Activated CD4-positive, CD25-positive, alpha-beta regulatory T cell (primary cell): ENCODE results near the gene MED22.
A peak's percentile ranks its signal among the peaks of the same experiment; 100 is the strongest.

ENCODE experiments used
- DNase-seq, 4 experiments: peaks; one replicate each; lab custom pipeline; 2025; lab: John Stamatoyannopoulos, UW

The MED22 gene

GRCh38 chr9:133375724-133376654 lies 28.1 kb upstream of the MED22 start, which contains the start of the genes STKLD1 and SURF4:
STKLD1 (plus strand) TSS chr9:133376366; CDS start chr9:133376474, 108 bp downstream.
SURF4 (minus strand) TSS chr9:133376060; CDS start chr9:133375969, 91 bp downstream.
- DNase-seq, result peak; percentile 84 to 90 (median 88)

GRCh38 chr9:133375116-133375723 lies 27.3 kb upstream of the MED22 start:
- no peak for DNase-seq

GRCh38 chr9:133374612-133375115 lies 26.7 kb upstream of the MED22 start:
- no peak for DNase-seq

GRCh38 chr9:133372144-133372543 lies 24.2 kb upstream of the MED22 start:
- DNase-seq, result no peak

- DNase-seq, result peak in 3 of 4 experiments; percentile 33 to 57 (median 43)
Measured at GRCh38 chr9:133371261-133371711, 23.4 kb upstream of the MED22 start.

GRCh38 chr9:133370685-133371084 lies 22.8 kb upstream of the MED22 start:
- DNase-seq, result peak in 2 of 4 experiments; percentile 28 to 43

- DNase-seq, result no peak
Measured at GRCh38 chr9:133369933-133370332, 22.0 kb upstream of the MED22 start.

- DNase-seq, result no peak
Measured at GRCh38 chr9:133369422-133369821, 21.5 kb upstream of the MED22 start.

- DNase-seq, result no peak
Measured at GRCh38 chr9:133368249-133368881, 20.4 kb upstream of the MED22 start.

- no peak for DNase-seq
Measured at GRCh38 chr9:133367778-133368177, 19.8 kb upstream of the MED22 start.

GRCh38 chr9:133367221-133367620 lies 19.3 kb upstream of the MED22 start:
- no peak for DNase-seq

GRCh38 chr9:133366435-133366834 lies 18.5 kb upstream of the MED22 start:
- DNase-seq, result no peak

GRCh38 chr9:133362359-133363044 lies 14.6 kb upstream of the MED22 start:
- no peak for DNase-seq

GRCh38 chr9:133361507-133362092 lies 13.7 kb upstream of the MED22 start:
- no peak for DNase-seq

GRCh38 chr9:133360400-133361393 lies 12.8 kb upstream of the MED22 start:
- DNase-seq, result no peak

- no peak for DNase-seq
Measured at GRCh38 chr9:133359399-133360175, 11.7 kb upstream of the MED22 start.

GRCh38 chr9:133357656-133358055 lies 9.7 kb upstream of the MED22 start:
- DNase-seq, result no peak

- peak; percentile 77 to 91 (median 85) for DNase-seq
Measured at GRCh38 chr9:133356391-133357091, 8.6 kb upstream of the MED22 start, which contains the start of the genes SURF1 and SURF2. SURF1 (minus strand) TSS chr9:133356487; CDS start chr9:133356453, 34 bp downstream. SURF2 (plus strand) TSS chr9:133356550; CDS start chr9:133356593, 43 bp downstream.
